Duodenal mucosa (tissue), 2 donors: ENCODE results near the gene ACP1.

Source experiments
- H3K27ac ChIP-seq: one replicate; pipeline ENCODE4 v1.7.0; 2013; ENCODE audit warnings: low read depth, low read length
- H3K27me3 ChIP-seq, 2 donors: one replicate each; pipeline ENCODE4 v1.7.0; 2013; ENCODE audit warnings: low read length in 2 of 2, control low read depth in 1 of 2; ENCODE audit not compliant: insufficient read depth in 2 of 2, control insufficient read depth in 1 of 2
- H3K36me3 ChIP-seq, 2 donors: one replicate each; pipeline ENCODE4 v1.7.0; 2013; ENCODE audit warnings: low read length in 2 of 2, control low read depth in 1 of 2; ENCODE audit not compliant: insufficient read depth in 2 of 2, control insufficient read depth in 1 of 2
- H3K4me1 ChIP-seq, 2 donors: one replicate each; pipeline ENCODE4 v1.7.0; 2013; ENCODE audit warnings: low read length in 2 of 2, control low read depth in 1 of 2; ENCODE audit not compliant: insufficient read depth in 2 of 2, control insufficient read depth in 1 of 2
- H3K4me3 ChIP-seq, 2 donors: one replicate each; pipeline ENCODE4 v1.7.0; 2013; ENCODE audit warnings: low read length in 2 of 2, low read depth in 1 of 2
- H3K9ac ChIP-seq, 2 donors: one replicate each; pipeline ENCODE4 v1.7.0; 2013; ENCODE audit warnings: low read length in 2 of 2, low read depth in 1 of 2
- H3K9me3 ChIP-seq, 2 donors: one replicate each; pipeline ENCODE4 v1.7.0; 2013; ENCODE audit warnings: low read length in 2 of 2, control low read depth in 1 of 2; ENCODE audit not compliant: control insufficient read depth in 1 of 2

Gene ACP1

GRCh38 chr2:263774-264492 is 814 bp upstream of the ACP1 start, which contains the start of gene SH3YL1:
SH3YL1 (minus strand) TSS chr2:264032; CDS start chr2:263984, 48 bp downstream.
- Histone ChIP-seq H3K27me3 (no peaks in the 10 kb centered on the region), H3K4me1 (peaks cover 28 to 30% of the 10 kb centered on the region in 2 donors), H3K9ac (peak within 1 kb of the TSS; percentile 75 to 92), H3K4me3 (peak within 1 kb of the TSS; percentile 88 to 92), H3K36me3 (peaks cover 0 to 3% of the 10 kb centered on the region in 2 donors), H3K27ac (peak within 1 kb of the TSS; percentile 87), H3K9me3 (no peaks in the 10 kb centered on the region)

- H3K4me1 ChIP-seq: peaks cover 22 to 25% of the 10 kb centered on the region in 2 donors
- H3K4me3 ChIP-seq: no peak overlapping the region
- no peaks in the 10 kb centered on the region for H3K27me3 ChIP-seq
- H3K9me3 ChIP-seq: no peaks in the 10 kb centered on the region
- H3K9ac ChIP-seq: no peak overlapping the region
- peaks cover 0 to 25% of the 10 kb centered on the region in 2 donors for H3K36me3 ChIP-seq
- no peak overlapping the region for H3K27ac ChIP-seq
These were observed 3.6 kb downstream of the ACP1 start for GRCh38 chr2:268323-268722.

GRCh38 chr2:269356-270030 is 4.7 kb downstream of the ACP1 start:
- Histone ChIP-seq H3K4me1 (peaks cover 18 to 25% of the 10 kb centered on the region in 2 donors), H3K4me3 (no peak overlapping the region), H3K9ac (no peak overlapping the region), H3K27ac (no peak overlapping the region), H3K9me3 (no peaks in the 10 kb centered on the region), H3K27me3 (no peaks in the 10 kb centered on the region), H3K36me3 (peaks cover 0 to 32% of the 10 kb centered on the region in 2 donors)

GRCh38 chr2:270861-271260 is 6.1 kb downstream of the ACP1 start:
- Histone ChIP-seq H3K27me3 (no peaks in the 10 kb centered on the region), H3K4me1 (peaks cover 16 to 28% of the 10 kb centered on the region in 2 donors), H3K4me3 (no peak overlapping the region), H3K9me3 (no peaks in the 10 kb centered on the region), H3K9ac (no peak overlapping the region), H3K36me3 (peaks cover 0 to 37% of the 10 kb centered on the region in 2 donors), H3K27ac (no peak overlapping the region)

GRCh38 chr2:271917-272316 is 7.2 kb downstream of the ACP1 start:
- peaks cover 10 to 22% of the 10 kb centered on the region in 2 donors for H3K4me1 ChIP-seq
- peaks cover 0 to 46% of the 10 kb centered on the region in 2 donors for H3K36me3 ChIP-seq
- no peak overlapping the region for H3K9ac ChIP-seq
- no peaks in the 10 kb centered on the region for H3K9me3 ChIP-seq
- H3K27ac ChIP-seq: no peak overlapping the region
- no peaks in the 10 kb centered on the region for H3K27me3 ChIP-seq
- H3K4me3 ChIP-seq: no peak overlapping the region

- Histone ChIP-seq H3K9ac (no peak overlapping the region), H3K9me3 (no peaks in the 10 kb centered on the region), H3K4me3 (no peak overlapping the region), H3K27ac (no peak overlapping the region), H3K27me3 (no peaks in the 10 kb centered on the region), H3K36me3 (peaks cover 1 to 59% of the 10 kb centered on the region in 2 donors), H3K4me1 (peaks cover 10 to 17% of the 10 kb centered on the region in 2 donors)
These were observed 8.6 kb downstream of the ACP1 start for GRCh38 chr2:273333-273732.

- Histone ChIP-seq H3K4me1 (peaks cover 8 to 12% of the 10 kb centered on the region in 2 donors), H3K36me3 (peaks cover 10 to 70% of the 10 kb centered on the region in 2 donors), H3K27me3 (no peaks in the 10 kb centered on the region), H3K9ac (no peak overlapping the region), H3K9me3 (no peaks in the 10 kb centered on the region), H3K4me3 (no peak overlapping the region), H3K27ac (no peak overlapping the region)
These were observed 9.8 kb downstream of the ACP1 start for GRCh38 chr2:274503-274902.

GRCh38 chr2:275466-275865 is 10.7 kb downstream of the ACP1 start:
- Histone ChIP-seq H3K4me1 (peaks cover 4 to 6% of the 10 kb centered on the region in 2 donors), H3K27ac (no peak overlapping the region), H3K4me3 (no peak overlapping the region), H3K9ac (no peak overlapping the region), H3K9me3 (no peaks in the 10 kb centered on the region), H3K27me3 (no peaks in the 10 kb centered on the region), H3K36me3 (peaks cover 16 to 72% of the 10 kb centered on the region in 2 donors)

GRCh38 chr2:278312-278926 is 13.7 kb downstream of the ACP1 start:
- H3K27me3 ChIP-seq: no peaks in the 10 kb centered on the region
- peaks cover 33 to 79% of the 10 kb centered on the region in 2 donors for H3K36me3 ChIP-seq
- H3K9ac ChIP-seq: no peak overlapping the region
- H3K4me1 ChIP-seq: peaks cover 4 to 16% of the 10 kb centered on the region in 2 donors
- H3K9me3 ChIP-seq: no peaks in the 10 kb centered on the region
- H3K27ac ChIP-seq: no peak overlapping the region
- no peak overlapping the region for H3K4me3 ChIP-seq

- peaks cover 4 to 16% of the 10 kb centered on the region in 2 donors for H3K4me1 ChIP-seq
- no peaks in the 10 kb centered on the region for H3K9me3 ChIP-seq
- H3K9ac ChIP-seq: no peak overlapping the region
- no peaks in the 10 kb centered on the region for H3K27me3 ChIP-seq
- no peak overlapping the region for H3K27ac ChIP-seq
- no peak overlapping the region for H3K4me3 ChIP-seq
- H3K36me3 ChIP-seq: peaks cover 33 to 77% of the 10 kb centered on the region in 2 donors
These were observed 14.2 kb downstream of the ACP1 start for GRCh38 chr2:278927-279320.
